Activated CD8-positive, alpha-beta T cell treated with anti-CD3 and anti-CD28 coated beads for 36 hours (primary cell): ENCODE results near the gene EFCAB8. TPM values are rescaled to one million over a fixed set of nuclear protein-coding genes. Genes with fewer than 3 reads are reported as not detected.
"Not testable (repeated sequence)": the region's sequence is repeated elsewhere in the genome, so short reads cannot be mapped to it uniquely, and the experiment has no call there.

ENCODE experiments used
- ATAC-seq: fragments of 200-7000 bp; cut with Tn5 transposase; one replicate; pipeline ENCODE4 v1.10.0; 2021; ENCODE audit warnings: mild to moderate bottlenecking, moderate library complexity
- CTCF ChIA-PET: fragments of 350-600 bp; sonication (Branson Sonifier 250); formaldehyde crosslinking; loops from one replicate; lab custom pipeline; 2021; ENCODE audit warnings: antibody characterized with exemption; lab: Charles Lee
- POLR2A ChIA-PET: fragments of 350-600 bp; sonication (Branson Sonifier 250); formaldehyde crosslinking; loops from one replicate; lab custom pipeline; 2021; ENCODE audit warnings: antibody characterized with exemption; lab: Charles Lee
- DNase-seq: peaks from one replicate; pipeline ENCODE4 v3.0.0-alpha.2; 2020
- H3K27ac Mint-ChIP-seq: one replicate; pipeline ENCODE4 v1.8.0; 2021; ENCODE audit warnings: mild to moderate bottlenecking, mixed read lengths
- H3K27me3 Mint-ChIP-seq: one replicate; pipeline ENCODE4 v1.8.0; 2021; ENCODE audit warnings: mixed read lengths
- H3K36me3 Mint-ChIP-seq: one replicate; pipeline ENCODE4 v1.8.0; 2021; ENCODE audit warnings: low read depth, mixed read lengths
- H3K4me1 Mint-ChIP-seq: one replicate; pipeline ENCODE4 v1.8.0; 2021; ENCODE audit warnings: low read depth, mixed read lengths
- H3K4me3 Mint-ChIP-seq: one replicate; pipeline ENCODE4 v1.8.0; 2021; ENCODE audit warnings: mild to moderate bottlenecking, moderate library complexity, mixed read lengths
- H3K9me3 Mint-ChIP-seq: one replicate; pipeline ENCODE4 v1.8.0; 2021; ENCODE audit warnings: mixed read lengths
- intact Hi-C: fragments of 100-400 bp; cut with micrococcal nuclease; formaldehyde crosslinking; loops from one replicate; pipeline ENCODE4 v1.10.0; 2022
- total RNA-seq, 2 experiments: library from RNA; stranded (reverse); gene quantifications; one replicate each; pipeline ENCODE4 v1.2.3, GENCODE V29; 2021
- TF ChIP-seq, protein P1 (sequence below): fragments of 200-600 bp; IDR thresholded peaks from one replicate; pipeline ENCODE4 v1.8.0; 2022; ENCODE audit warnings: antibody characterized with exemption, mild to moderate bottlenecking

Gene EFCAB8
- total RNA-seq, 2 experiments from 2014 or later, result 0.89 to 0.92 TPM

DNA sequence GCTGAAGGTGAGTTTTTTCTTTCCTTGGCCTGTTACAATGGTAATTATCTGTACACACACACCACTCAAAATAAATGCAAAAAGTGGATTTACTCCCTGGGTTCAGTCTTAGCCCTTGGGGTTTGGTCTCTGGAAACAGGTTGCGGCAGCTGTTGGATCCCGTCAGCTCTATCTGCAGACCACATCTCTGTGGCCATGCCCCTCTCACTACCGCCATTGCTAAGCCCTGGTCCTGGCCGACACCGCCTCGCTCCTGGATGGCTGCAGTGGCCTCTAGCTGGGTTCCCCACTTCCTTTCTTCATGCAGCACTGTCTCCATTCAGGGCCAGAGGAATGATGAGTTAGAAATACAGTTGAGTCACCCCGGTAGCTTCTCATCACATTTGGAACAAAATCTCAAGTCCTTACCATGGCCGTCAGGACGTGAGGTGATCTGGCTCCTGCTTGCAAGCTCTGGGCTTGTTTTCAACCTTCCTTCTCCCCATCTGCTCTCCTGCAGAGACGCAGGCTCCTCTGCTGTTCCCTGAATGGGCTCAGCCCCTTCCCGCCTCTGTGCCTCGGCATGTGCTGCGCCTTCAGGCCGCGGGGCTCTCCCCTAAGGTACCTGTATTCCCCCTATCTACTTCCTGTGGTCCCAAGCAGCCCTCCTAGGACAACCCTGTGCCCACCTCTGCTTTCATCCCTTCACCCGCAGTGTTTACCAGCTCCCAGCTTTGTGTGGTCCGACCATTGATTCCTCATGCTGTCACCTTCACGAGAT lies 38.0 kb downstream of the EFCAB8 start:
- Mint-ChIP-seq H3K27me3 (no peaks in the 10 kb centered on the region), H3K9me3 (no peaks in the 10 kb centered on the region), H3K27ac (no peak overlapping the region), H3K36me3 (no peaks in the 10 kb centered on the region), H3K4me1 (peaks cover 5% of the 10 kb centered on the region), H3K4me3 (no peak overlapping the region)
- DNase-seq (no peak), ATAC-seq (no peak)
- TF ChIP-seq, protein P1, sequence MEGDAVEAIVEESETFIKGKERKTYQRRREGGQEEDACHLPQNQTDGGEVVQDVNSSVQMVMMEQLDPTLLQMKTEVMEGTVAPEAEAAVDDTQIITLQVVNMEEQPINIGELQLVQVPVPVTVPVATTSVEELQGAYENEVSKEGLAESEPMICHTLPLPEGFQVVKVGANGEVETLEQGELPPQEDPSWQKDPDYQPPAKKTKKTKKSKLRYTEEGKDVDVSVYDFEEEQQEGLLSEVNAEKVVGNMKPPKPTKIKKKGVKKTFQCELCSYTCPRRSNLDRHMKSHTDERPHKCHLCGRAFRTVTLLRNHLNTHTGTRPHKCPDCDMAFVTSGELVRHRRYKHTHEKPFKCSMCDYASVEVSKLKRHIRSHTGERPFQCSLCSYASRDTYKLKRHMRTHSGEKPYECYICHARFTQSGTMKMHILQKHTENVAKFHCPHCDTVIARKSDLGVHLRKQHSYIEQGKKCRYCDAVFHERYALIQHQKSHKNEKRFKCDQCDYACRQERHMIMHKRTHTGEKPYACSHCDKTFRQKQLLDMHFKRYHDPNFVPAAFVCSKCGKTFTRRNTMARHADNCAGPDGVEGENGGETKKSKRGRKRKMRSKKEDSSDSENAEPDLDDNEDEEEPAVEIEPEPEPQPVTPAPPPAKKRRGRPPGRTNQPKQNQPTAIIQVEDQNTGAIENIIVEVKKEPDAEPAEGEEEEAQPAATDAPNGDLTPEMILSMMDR, result no peak
- ChIA-PET CTCF (interaction anchor here (0.8 to 4.4 kb wide), 5 partner anchors 16 to 403 kb away, joined by 3 to 15 read pairs (median 4); partner anchors contain the start of gene SUN5), POLR2A (no interaction called here)
- intact Hi-C loops, result no loop called here

DNA sequence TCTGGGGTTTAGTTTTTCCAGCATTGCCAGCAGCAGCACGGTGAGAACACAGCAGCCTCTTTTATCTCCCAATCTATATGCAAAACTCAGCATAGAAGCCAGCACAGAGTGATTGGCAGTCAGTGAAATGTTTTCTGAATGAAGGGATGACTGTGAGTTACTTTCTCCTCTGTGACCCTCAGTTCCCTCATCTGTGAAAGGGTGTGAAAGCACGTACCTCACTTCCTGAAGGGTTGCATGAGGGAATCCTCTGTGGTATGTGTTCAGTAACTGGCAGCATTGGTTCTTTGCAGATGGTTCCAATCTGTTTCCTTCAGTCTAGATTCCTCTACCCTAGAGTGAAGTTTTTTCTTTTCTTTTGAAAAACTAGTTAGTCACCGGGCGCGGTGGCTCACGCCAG lies 40.0 kb downstream of the EFCAB8 start:
- peak; percentile 61 for ATAC-seq
- CTCF ChIA-PET, result no interaction called here
- Mint-ChIP-seq H3K4me3 (no peak overlapping the region), H3K4me1 (peaks cover 9% of the 10 kb centered on the region), H3K27me3 (no peaks in the 10 kb centered on the region), H3K27ac (peak overlapping the region; percentile 6), H3K36me3 (no peaks in the 10 kb centered on the region), H3K9me3 (no peaks in the 10 kb centered on the region)
- TF ChIP-seq, protein P1, result no peak
- DNase-seq, result peak; percentile 12
- intact Hi-C loops, result no loop called here
- POLR2A ChIA-PET, result no interaction called here

DNA sequence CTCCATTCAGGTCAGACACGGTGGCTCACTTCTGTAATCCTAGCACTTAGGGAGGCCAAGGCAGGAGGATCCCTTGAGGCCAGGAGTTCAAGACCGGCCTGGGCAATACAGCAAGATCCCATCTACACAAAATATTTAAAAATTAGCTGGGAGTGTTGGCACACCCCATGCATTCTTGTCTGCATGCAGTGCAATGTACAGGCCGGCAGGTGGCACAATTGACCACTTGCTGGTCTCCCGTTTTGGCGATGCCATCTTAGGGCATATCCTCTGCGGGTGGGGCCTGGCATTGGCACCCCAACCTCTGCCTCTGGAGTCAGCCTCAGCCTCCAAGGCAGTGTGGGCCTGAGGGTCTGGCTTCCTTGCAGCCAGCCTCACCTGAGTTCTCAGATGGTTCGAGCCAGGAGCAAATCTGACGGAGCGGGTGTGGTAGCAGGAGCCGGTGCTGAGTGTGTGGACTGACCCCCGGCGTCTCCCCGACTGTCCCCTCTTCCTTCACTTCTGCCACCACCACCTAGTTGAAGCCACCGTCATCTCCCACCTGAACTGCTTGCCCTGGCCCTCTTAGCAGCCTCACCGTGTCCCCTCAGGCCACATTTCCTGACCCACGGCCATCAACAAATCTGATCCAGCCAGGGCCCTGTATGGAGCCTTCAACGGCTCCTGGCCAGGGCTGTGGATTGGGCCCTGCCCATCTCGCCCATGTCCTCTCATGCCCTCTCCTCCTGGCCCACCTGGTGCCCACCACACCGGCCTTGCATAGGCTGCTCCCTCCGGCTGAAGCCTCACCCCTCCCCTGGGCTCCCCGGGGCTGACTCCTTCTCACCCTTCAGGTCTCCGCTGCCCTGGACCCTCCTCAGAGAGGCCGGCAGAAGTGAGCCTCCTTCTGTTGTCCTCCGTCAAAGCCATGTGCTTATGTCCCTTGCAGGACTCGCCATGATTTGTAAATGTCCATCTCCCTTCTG lies 44.0 kb downstream of the EFCAB8 start:
- CTCF ChIA-PET, result interaction anchor here (0.5 to 5.3 kb wide), 31 partner anchors 10 to 395 kb away, joined by 3 to 38 read pairs (median 3); partner anchors contain the start of gene SUN5

DNA sequence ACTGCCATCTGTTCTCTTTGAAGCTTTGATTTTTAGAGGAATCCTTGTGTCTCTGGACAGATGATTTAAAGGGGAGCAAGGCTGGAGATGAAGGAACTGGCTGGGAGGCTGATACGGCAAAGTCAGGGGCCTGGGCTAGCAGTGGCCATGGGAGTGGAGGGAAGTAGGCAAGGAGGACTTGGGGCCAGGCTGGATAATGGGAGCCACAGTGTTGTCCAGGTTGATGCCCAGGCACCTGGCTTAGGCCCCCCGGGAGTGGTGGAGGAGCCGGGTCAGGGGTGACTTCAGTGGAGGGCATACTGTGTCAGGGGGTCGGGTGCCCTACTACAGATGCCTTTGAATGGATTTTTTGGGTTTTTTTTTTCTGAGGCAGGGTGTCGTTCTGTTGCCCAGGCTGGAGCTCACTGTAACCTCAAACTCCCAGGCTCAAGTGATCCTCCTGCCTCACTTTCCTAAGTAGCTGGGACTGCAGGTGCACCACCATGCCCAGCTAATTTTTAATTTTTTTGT lies 45.0 kb downstream of the EFCAB8 start:
- ChIA-PET POLR2A (interaction anchor here (0.7 kb wide), 1 partner anchor 41 kb away, joined by 3 read pairs; no protein-coding TSS in a partner anchor), CTCF (interaction anchor here (0.9 to 5.3 kb wide), 4 partner anchors 42 to 193 kb away, joined by 3 to 29 read pairs (median 7); partner anchors contain the start of gene SUN5)
- ATAC-seq (no peak), DNase-seq (no peak)
- no peaks in the 10 kb centered on the region for H3K27me3 Mint-ChIP-seq
- intact Hi-C loops, result loop anchor here (2.0 to 10.0 kb wide), 4 partner anchors 101 to 391 kb away; partner anchors contain the start of gene SUN5
- TF ChIP-seq, protein P1, result no peak
- peaks cover 16% of the 10 kb centered on the region for H3K4me1 Mint-ChIP-seq
- no peaks in the 10 kb centered on the region for H3K9me3 Mint-ChIP-seq
- no peak overlapping the region for H3K4me3 Mint-ChIP-seq
- no peak overlapping the region for H3K27ac Mint-ChIP-seq
- H3K36me3 Mint-ChIP-seq, result no peaks in the 10 kb centered on the region

More for the DNA sequence above, 44.0 kb downstream of the EFCAB8 start:
- ATAC-seq, result peak; percentile 94
- no peak overlapping the region for H3K27ac Mint-ChIP-seq
- peaks cover 19% of the 10 kb centered on the region for H3K4me1 Mint-ChIP-seq
- POLR2A ChIA-PET, result interaction anchor here (0.9 kb wide), 1 partner anchor 24 kb away, joined by 3 read pairs; no protein-coding TSS in a partner anchor
- no peak overlapping the region for H3K4me3 Mint-ChIP-seq
- TF ChIP-seq, protein P1, result peak; percentile 94
- H3K9me3 Mint-ChIP-seq, result no peaks in the 10 kb centered on the region
- DNase-seq, result peak; percentile 78
- H3K36me3 Mint-ChIP-seq, result no peaks in the 10 kb centered on the region
- intact Hi-C loops, result loop anchor here (2.0 to 10.0 kb wide), 4 partner anchors 102 to 392 kb away; partner anchors contain the start of gene SUN5
- no peaks in the 10 kb centered on the region for H3K27me3 Mint-ChIP-seq

DNA sequence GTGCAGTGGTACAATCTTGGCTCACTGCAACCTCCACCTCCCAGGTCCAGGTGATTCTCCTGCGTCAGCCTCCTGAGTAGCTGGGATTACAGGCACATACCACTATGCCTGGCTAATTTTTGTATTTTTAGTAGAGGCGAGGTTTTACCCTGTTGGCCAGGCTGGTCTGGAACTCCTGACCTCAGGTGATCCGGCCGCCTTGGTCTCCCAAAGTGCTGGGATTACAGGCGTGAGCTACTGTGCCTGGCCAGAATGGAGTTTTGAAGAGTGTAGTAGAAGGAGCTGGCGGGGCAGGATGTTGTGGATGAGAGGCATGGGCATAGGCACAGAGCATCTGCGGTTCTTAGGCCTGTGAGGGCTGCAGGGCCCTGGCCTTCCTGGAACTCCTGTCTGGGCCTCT lies 46.0 kb downstream of the EFCAB8 start:
- ATAC-seq, H3K9me3 Mint-ChIP-seq, H3K27ac Mint-ChIP-seq, H3K36me3 Mint-ChIP-seq, H3K4me3 Mint-ChIP-seq, POLR2A ChIA-PET, H3K27me3 Mint-ChIP-seq, DNase-seq: not testable (repeated sequence)
- intact Hi-C loops, result loop anchor here (5.0 to 10.0 kb wide), 3 partner anchors 193 to 390 kb away; no protein-coding TSS in a partner anchor
- peaks cover 14% of the 10 kb centered on the region for H3K4me1 Mint-ChIP-seq
- CTCF ChIA-PET, result interaction anchor here (1.7 to 5.3 kb wide), 3 partner anchors 40 to 192 kb away, joined by 11 to 29 read pairs (median 14); partner anchors contain the start of gene SUN5
